Measurements from ENCODE around the gene DOK5.

The DOK5 gene

DNA sequence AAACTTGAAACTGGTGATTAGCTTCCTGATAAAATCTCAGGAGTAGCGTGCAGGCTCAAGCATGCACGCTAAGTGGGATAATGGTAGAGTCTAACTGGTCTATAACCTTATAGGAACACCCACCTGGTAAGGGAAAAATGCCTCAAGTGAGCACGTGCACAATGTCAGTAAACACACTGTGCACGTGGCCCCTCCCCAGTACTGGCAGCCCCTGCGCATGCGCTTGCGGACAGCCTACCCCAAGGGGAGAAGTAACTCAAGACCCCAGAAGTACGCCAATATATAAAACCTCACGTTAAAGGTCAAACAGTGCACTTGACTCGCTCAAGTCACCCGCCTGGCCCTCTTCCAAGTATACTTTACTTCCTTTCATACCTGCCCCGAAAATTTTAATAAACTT lies 23.1 kb upstream of the DOK5 start:
- Histone ChIP-seq H3K9ac (ENCODE audit: low read length) (no peak overlapping the region), H3K27me3 (ENCODE audit: control insufficient read depth, insufficient read depth, low read length) (no peaks in the 10 kb centered on the region), H3K9me3 (ENCODE audit: control insufficient read depth, insufficient read depth, low read depth, low read length) (0 out of 2 replicates have a peak, but pooled peaks cover 5% of the 10 kb centered on the region), H3K4me3 (ENCODE audit: low read depth, low read length) (no peak overlapping the region), H3K27ac (ENCODE audit: low read depth, low read length) (no peak overlapping the region), H3K4me1 (ENCODE audit: control insufficient read depth, insufficient read depth, low read length) (peaks cover 6% of the 10 kb centered on the region; the same call in 1 of the 2 replicates), H3K36me3 (ENCODE audit: control insufficient read depth, insufficient read depth, low read length) (no peaks in the 10 kb centered on the region)

DNA sequence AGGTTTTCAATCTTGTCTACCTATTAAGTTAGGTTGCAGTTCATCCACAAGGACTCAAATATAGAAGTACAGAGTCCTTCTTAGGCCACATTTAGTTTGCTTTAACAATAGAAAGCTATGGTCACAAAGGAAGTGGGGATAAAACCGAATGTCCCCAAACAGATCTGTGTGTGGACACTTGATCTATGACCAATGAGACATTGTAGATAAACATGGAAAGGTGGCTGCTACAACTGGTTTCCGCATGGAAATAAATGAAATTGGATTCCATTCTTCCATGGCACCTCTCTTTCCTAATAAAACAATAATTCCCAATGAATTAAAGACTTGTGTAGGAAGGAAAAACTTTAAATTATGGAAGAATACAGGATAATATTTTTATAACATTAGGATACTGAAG lies 20.4 kb upstream of the DOK5 start:
- H3K9ac ChIP-seq (ENCODE audit: low read length): no peak overlapping the region
- H3K36me3 ChIP-seq (ENCODE audit: control insufficient read depth, insufficient read depth, low read length): no peaks in the 10 kb centered on the region
- H3K4me1 ChIP-seq (ENCODE audit: control insufficient read depth, insufficient read depth, low read length): no peaks in the 10 kb centered on the region
- H3K27ac ChIP-seq (ENCODE audit: low read depth, low read length): no peak overlapping the region
- 0 out of 2 replicates have a peak, but pooled peaks cover 5% of the 10 kb centered on the region for H3K9me3 ChIP-seq (ENCODE audit: control insufficient read depth, insufficient read depth, low read depth, low read length)
- H3K27me3 ChIP-seq (ENCODE audit: control insufficient read depth, insufficient read depth, low read length): no peaks in the 10 kb centered on the region
- no peak overlapping the region for H3K4me3 ChIP-seq (ENCODE audit: low read depth, low read length)

DNA sequence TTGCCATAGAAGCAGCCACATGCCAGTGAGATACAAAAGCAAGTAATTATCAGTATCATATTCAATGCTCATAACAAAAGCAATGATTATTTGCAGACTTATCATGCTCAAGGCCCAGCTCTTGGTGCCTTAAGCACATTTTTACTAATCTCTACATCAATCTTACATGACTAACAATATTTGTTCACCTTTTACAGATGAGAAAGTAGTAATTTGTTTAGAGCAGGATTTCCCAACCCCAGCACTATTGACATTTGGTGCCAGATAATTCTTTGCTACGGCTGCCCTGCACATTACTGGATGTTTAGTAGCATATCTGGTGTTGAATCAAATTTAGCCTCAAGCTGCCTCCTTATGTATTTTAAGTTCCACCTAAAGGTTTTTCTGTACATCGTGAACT lies 19.0 kb upstream of the DOK5 start:
- H3K9me3 ChIP-seq (ENCODE audit: control insufficient read depth, insufficient read depth, low read depth, low read length): 0 out of 2 replicates have a peak, but pooled peaks cover 5% of the 10 kb centered on the region
- no peak overlapping the region for H3K27ac ChIP-seq (ENCODE audit: low read depth, low read length)
- H3K36me3 ChIP-seq (ENCODE audit: control insufficient read depth, insufficient read depth, low read length): no peaks in the 10 kb centered on the region
- H3K4me1 ChIP-seq (ENCODE audit: control insufficient read depth, insufficient read depth, low read length): no peaks in the 10 kb centered on the region
- H3K4me3 ChIP-seq (ENCODE audit: low read depth, low read length): no peak overlapping the region
- H3K9ac ChIP-seq (ENCODE audit: low read length): no peak overlapping the region
- no peaks in the 10 kb centered on the region for H3K27me3 ChIP-seq (ENCODE audit: control insufficient read depth, insufficient read depth, low read length)

DNA sequence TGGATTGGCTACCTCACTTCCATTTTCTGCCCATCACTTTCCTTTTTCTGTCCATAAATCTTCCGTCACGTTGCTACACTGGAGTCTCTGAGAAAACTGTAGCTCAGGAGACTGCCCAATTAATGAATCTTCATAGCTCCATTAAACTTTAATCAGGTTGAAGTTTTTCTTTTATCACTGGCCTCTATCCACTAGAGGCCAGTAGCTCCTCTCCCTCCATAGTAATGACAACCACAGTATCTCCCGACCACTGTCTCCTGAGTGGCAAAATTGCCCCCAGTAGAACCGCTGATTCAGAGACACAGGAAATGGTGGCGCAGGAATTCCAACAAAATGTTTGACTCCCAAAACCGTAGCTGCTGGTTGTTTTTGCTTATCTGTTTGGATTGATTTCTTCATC lies 18.4 kb upstream of the DOK5 start:
- no peak overlapping the region for H3K4me3 ChIP-seq (ENCODE audit: low read depth, low read length)
- H3K4me1 ChIP-seq (ENCODE audit: control insufficient read depth, insufficient read depth, low read length): no peaks in the 10 kb centered on the region
- H3K9ac ChIP-seq (ENCODE audit: low read length): no peak overlapping the region
- H3K27me3 ChIP-seq (ENCODE audit: control insufficient read depth, insufficient read depth, low read length): no peaks in the 10 kb centered on the region
- no peak overlapping the region for H3K27ac ChIP-seq (ENCODE audit: low read depth, low read length)
- no peaks in the 10 kb centered on the region for H3K36me3 ChIP-seq (ENCODE audit: control insufficient read depth, insufficient read depth, low read length)
- H3K9me3 ChIP-seq (ENCODE audit: control insufficient read depth, insufficient read depth, low read depth, low read length): 0 out of 2 replicates have a peak, but pooled peaks cover 5% of the 10 kb centered on the region

DNA sequence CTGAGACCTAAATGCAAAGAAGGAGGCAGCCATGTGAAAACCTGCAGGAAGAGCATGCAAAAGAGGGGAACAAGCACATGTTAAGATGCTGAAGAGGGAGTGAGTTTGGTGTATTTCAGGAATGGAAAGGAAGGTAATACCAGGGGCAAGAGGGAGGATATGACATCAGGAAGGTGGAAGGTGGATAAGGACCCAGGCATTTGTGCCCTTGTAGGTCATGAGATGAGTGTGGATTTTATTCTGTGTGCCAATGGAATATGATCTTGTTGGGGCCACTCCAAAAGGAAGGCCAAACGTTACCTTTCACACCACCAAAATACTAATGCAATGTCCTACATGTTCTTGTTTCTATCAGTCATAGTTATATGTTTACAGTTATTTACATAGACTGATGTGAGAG lies 17.2 kb upstream of the DOK5 start:
- no peaks in the 10 kb centered on the region for H3K4me1 ChIP-seq (ENCODE audit: control insufficient read depth, insufficient read depth, low read length)
- H3K36me3 ChIP-seq (ENCODE audit: control insufficient read depth, insufficient read depth, low read length): no peaks in the 10 kb centered on the region
- no peak overlapping the region for H3K9ac ChIP-seq (ENCODE audit: low read length)

DNA sequence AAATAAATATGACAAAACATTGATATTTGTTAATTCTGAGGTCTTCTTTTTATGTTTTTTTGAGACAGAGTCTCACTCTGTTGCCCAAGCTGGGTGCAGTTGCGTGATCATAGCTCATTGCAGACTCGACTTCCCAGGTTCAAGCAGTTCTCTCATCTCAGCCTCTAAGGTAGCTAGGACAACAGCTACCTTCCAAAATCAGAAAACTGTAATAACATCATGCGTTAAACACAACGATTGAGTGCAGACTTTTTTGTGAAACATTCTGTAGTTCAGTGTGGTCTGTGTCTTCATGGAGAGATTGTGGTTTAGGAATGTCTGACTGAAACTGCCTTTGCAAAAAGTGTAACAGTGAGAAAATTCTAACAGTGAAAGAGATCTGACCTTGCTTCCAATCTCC lies 16.1 kb upstream of the DOK5 start:
- Histone ChIP-seq H3K27ac (ENCODE audit: low read depth, low read length) (no peak overlapping the region), H3K9me3 (ENCODE audit: control insufficient read depth, insufficient read depth, low read depth, low read length) (peaks cover 6% of the 10 kb centered on the region), H3K36me3 (ENCODE audit: control insufficient read depth, insufficient read depth, low read length) (no peaks in the 10 kb centered on the region), H3K9ac (ENCODE audit: low read length) (no peak overlapping the region), H3K4me3 (ENCODE audit: low read depth, low read length) (no peak overlapping the region), H3K4me1 (ENCODE audit: control insufficient read depth, insufficient read depth, low read length) (no peaks in the 10 kb centered on the region), H3K27me3 (ENCODE audit: control insufficient read depth, insufficient read depth, low read length) (no peaks in the 10 kb centered on the region)

More for the DNA sequence above, 17.2 kb upstream of the DOK5 start:
- H3K27ac ChIP-seq (ENCODE audit: low read depth, low read length): no peak overlapping the region
- H3K27me3 ChIP-seq (ENCODE audit: control insufficient read depth, insufficient read depth, low read length): no peaks in the 10 kb centered on the region
- peaks cover 6% of the 10 kb centered on the region for H3K9me3 ChIP-seq (ENCODE audit: control insufficient read depth, insufficient read depth, low read depth, low read length)
- no peak overlapping the region for H3K4me3 ChIP-seq (ENCODE audit: low read depth, low read length)

DNA sequence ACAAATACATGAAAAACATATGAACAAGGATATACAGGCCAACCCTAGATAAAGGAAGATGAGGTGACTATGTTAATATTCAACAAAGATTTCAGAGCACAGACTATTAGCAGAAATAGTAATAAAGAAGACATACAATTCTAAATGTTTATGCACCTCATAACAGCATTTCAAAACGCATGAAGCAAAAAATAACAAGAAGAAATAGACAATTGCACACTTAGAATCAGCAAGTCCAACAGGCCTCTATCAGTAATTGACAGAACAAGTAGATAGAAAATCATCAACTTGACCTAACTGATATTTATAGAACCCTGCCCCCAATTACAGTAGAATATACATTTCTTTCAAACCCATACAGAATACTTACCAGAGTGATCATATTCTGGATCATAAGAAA lies 11.4 kb upstream of the DOK5 start:
- no peak overlapping the region for H3K9ac ChIP-seq (ENCODE audit: low read length)

DNA sequence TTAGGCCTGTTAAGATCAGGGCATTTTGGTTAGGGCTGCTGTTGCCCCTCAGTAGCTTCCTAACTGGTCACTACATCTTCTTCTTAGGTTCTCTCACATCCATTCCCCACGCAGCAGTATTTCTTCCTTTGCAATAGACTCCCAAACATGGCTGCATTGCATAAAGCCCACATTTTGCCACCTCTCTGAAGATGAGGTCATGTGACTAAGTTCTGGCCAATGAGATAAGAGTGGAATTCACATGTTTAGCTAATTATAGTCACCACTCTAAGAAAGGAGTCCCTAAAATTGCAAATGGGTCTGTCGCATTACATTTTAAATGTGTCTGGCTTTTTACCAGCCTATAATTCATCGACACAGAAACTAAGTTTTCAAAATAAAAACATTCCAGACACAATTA lies 9.3 kb upstream of the DOK5 start:
- Histone ChIP-seq H3K9me3 (ENCODE audit: control insufficient read depth, insufficient read depth, low read depth, low read length) (peaks cover 6% of the 10 kb centered on the region), H3K27me3 (ENCODE audit: control insufficient read depth, insufficient read depth, low read length) (no peaks in the 10 kb centered on the region), H3K27ac (ENCODE audit: low read depth, low read length) (no peak overlapping the region), H3K9ac (ENCODE audit: low read length) (no peak overlapping the region), H3K4me3 (ENCODE audit: low read depth, low read length) (no peak overlapping the region), H3K36me3 (ENCODE audit: control insufficient read depth, insufficient read depth, low read length) (no peaks in the 10 kb centered on the region), H3K4me1 (ENCODE audit: control insufficient read depth, insufficient read depth, low read length) (0 out of 2 replicates have a peak, but pooled peaks cover 6% of the 10 kb centered on the region)

More for the DNA sequence above, 11.4 kb upstream of the DOK5 start:
- no peak overlapping the region for H3K27ac ChIP-seq (ENCODE audit: low read depth, low read length)
- H3K4me3 ChIP-seq (ENCODE audit: low read depth, low read length): no peak overlapping the region
- H3K9me3 ChIP-seq (ENCODE audit: control insufficient read depth, insufficient read depth, low read depth, low read length): peaks cover 6% of the 10 kb centered on the region
- H3K27me3 ChIP-seq (ENCODE audit: control insufficient read depth, insufficient read depth, low read length): no peaks in the 10 kb centered on the region
- H3K36me3 ChIP-seq (ENCODE audit: control insufficient read depth, insufficient read depth, low read length): no peaks in the 10 kb centered on the region
- no peaks in the 10 kb centered on the region for H3K4me1 ChIP-seq (ENCODE audit: control insufficient read depth, insufficient read depth, low read length)

DNA sequence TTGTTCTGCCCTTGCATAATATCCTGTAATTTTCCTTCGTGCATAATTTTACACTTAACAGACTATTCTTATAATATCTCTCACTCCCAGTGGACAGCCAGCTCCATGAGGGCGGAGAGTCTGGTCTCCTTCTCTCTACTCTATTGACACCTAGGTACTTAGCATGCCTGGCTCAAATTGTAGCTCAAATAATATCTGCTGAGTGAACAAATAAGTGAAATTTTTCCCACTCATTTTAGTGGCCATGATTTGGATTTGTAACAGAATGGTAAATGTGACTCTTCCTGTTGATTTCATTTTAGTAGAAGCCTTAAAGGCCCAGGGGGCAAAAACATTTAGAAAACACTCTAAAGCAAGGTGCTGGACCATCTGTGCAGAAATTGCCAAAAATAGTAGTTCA lies 7.8 kb upstream of the DOK5 start:
- no peak overlapping the region for H3K4me3 ChIP-seq (ENCODE audit: low read depth, low read length)
- no peaks in the 10 kb centered on the region for H3K27me3 ChIP-seq (ENCODE audit: control insufficient read depth, insufficient read depth, low read length)
- 0 out of 2 replicates have a peak, but pooled peaks cover 6% of the 10 kb centered on the region for H3K4me1 ChIP-seq (ENCODE audit: control insufficient read depth, insufficient read depth, low read length)
- no peak overlapping the region for H3K9ac ChIP-seq (ENCODE audit: low read length)
- peaks cover 3% of the 10 kb centered on the region for H3K9me3 ChIP-seq (ENCODE audit: control insufficient read depth, insufficient read depth, low read depth, low read length)
- no peak overlapping the region for H3K27ac ChIP-seq (ENCODE audit: low read depth, low read length)
- H3K36me3 ChIP-seq (ENCODE audit: control insufficient read depth, insufficient read depth, low read length): no peaks in the 10 kb centered on the region

DNA sequence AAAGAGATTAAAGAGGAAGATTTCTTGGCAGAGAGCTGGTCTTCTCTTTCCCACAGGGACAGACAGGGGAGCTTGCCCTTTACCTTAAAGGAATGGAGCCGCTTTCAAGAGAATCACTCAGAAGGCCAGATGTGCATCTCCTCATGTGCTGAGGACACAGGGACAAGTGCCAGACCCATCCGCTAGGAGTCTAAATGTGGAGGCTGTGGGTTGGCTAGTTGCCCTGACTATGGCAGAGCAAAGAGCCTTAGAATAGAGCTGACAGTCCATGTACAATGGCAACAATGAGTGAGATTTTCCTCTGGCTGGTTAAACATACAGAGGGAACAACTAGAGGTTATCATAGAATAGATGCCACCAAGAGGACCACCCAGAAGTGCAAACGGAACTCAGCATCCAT lies 7.3 kb upstream of the DOK5 start:
- H3K27ac ChIP-seq (ENCODE audit: low read depth, low read length): no peak overlapping the region
- 0 out of 2 replicates have a peak, but pooled peaks cover 6% of the 10 kb centered on the region for H3K4me1 ChIP-seq (ENCODE audit: control insufficient read depth, insufficient read depth, low read length)
- no peaks in the 10 kb centered on the region for H3K36me3 ChIP-seq (ENCODE audit: control insufficient read depth, insufficient read depth, low read length)
- H3K4me3 ChIP-seq (ENCODE audit: low read depth, low read length): no peak overlapping the region
- H3K9me3 ChIP-seq (ENCODE audit: control insufficient read depth, insufficient read depth, low read depth, low read length): no peaks in the 10 kb centered on the region
- no peak overlapping the region for H3K9ac ChIP-seq (ENCODE audit: low read length)
- H3K27me3 ChIP-seq (ENCODE audit: control insufficient read depth, insufficient read depth, low read length): no peaks in the 10 kb centered on the region

DNA sequence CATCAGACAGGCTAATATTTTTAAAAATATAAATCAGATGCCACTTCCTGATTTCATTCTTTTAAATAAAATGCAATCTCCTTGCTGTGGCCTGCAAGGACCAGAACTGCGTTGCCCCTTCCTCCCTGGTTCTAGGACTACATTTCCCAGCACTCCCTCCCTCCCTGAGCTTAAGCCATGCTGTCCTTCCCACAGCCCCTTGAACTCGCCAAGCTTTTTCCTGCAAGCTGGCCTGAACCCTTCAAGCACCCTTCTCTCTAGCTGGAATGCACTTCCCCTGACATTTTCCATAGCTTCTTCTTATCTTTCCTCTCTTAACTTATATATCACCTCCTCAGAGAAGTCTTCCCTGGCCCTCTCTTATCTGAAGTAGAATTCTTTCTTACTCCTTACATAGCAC lies 6.1 kb upstream of the DOK5 start:
- H3K27me3 ChIP-seq (ENCODE audit: control insufficient read depth, insufficient read depth, low read length): peaks cover 3% of the 10 kb centered on the region; the same call in 1 of the 2 replicates
- H3K9ac ChIP-seq (ENCODE audit: low read length): no peak overlapping the region
- no peak overlapping the region for H3K4me3 ChIP-seq (ENCODE audit: low read depth, low read length)
- no peaks in the 10 kb centered on the region for H3K36me3 ChIP-seq (ENCODE audit: control insufficient read depth, insufficient read depth, low read length)
- H3K9me3 ChIP-seq (ENCODE audit: control insufficient read depth, insufficient read depth, low read depth, low read length): no peaks in the 10 kb centered on the region
- 0 out of 2 replicates have a peak, but pooled peaks cover 6% of the 10 kb centered on the region for H3K4me1 ChIP-seq (ENCODE audit: control insufficient read depth, insufficient read depth, low read length)
- no peak overlapping the region for H3K27ac ChIP-seq (ENCODE audit: low read depth, low read length)

DNA sequence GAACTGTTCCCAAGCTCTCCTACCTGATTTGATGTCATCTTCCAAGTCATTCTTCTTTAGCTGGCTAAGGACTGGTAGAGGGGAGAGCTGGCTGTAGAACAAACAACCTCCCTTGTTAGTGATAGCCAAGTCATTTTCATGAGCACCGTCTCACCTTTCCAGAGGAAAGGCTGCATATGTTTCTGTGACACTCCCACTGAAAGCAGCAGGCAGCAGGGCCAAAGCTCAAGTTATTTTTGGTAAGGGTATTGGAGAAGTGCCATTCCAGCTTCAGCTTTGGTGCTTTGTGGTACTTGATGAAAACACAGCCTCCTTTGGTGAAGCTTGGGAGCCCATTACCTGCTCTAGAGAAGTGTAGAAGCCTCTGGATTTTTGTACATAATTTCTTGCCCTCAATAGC lies 5.4 kb upstream of the DOK5 start:
- Histone ChIP-seq H3K27ac (ENCODE audit: low read depth, low read length) (no peak overlapping the region), H3K4me1 (ENCODE audit: control insufficient read depth, insufficient read depth, low read length) (0 out of 2 replicates have a peak, but pooled peaks cover 6% of the 10 kb centered on the region), H3K9me3 (ENCODE audit: control insufficient read depth, insufficient read depth, low read depth, low read length) (no peaks in the 10 kb centered on the region), H3K9ac (ENCODE audit: low read length) (no peak overlapping the region), H3K27me3 (ENCODE audit: control insufficient read depth, insufficient read depth, low read length) (peaks cover 10% of the 10 kb centered on the region), H3K4me3 (ENCODE audit: low read depth, low read length) (no peak overlapping the region), H3K36me3 (ENCODE audit: control insufficient read depth, insufficient read depth, low read length) (no peaks in the 10 kb centered on the region)
